ENCODE results near the gene PSMA5.

GRCh38 chr1:109434484-109434883 is 8.2 kb upstream of the PSMA5 start:
- TF ChIP-seq CTCF (IDR thresholded peaks at IDR 0.05; ENCODE audit: low read depth, low read length, poor library complexity, severe bottlenecking) (no peak), EZH2phosphoT487 (IDR thresholded peaks at IDR 0.05; ENCODE audit: borderline replicate concordance, low read length) (no peak)
